Nucleus accumbens (tissue), 56 donors: ENCODE results near the gene JDP2.
A peak's percentile ranks its signal among the peaks of the same experiment; 100 is the strongest.

Experiments
- DNase-seq, 56 donors: peaks; one replicate each; lab custom pipeline; 2025; lab: John Stamatoyannopoulos, UW

JDP2 gene

GRCh38 chr14:75434138-75434889, 6.5 kb downstream of the JDP2 start:
- no peak for DNase-seq

DNA sequence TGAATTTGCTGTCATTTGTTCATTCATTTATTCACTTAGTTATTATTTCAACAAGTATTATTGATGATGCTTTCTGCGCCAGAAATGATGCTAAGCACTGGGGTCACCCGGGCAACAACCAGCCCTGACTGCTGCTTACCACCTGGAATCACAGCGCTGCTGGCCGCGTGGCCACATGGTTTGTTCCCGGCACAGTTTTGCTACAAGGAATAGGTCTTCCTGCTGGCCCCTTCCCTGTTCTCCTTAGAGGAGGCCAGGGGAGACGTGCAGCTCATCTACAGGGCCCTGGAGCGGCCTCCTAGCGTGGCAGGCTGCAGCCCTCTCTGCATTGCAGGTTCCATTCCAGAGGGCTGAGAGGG, 7.0 kb downstream of the JDP2 start:
- DNase-seq, result no peak

DNA sequence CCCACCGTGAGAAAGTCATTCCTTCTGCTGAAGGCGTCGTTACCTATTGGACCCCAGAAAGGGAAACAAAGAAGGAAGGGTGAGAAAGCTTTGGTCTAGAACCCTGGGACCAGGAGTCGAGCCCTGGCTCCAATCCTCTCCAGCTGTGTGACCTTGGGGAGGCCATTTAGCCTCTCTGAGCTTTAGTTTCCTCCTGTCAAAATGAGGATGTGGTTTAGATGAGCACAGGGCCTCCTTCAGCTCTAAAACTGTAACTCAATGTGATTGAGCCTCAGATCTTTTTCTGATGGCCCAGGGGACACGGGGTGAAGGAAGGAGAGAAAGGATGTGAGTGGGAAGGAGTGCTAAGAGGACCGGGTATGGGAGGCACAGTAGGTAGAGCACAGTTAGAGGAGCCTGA, 7.7 kb downstream of the JDP2 start:
- DNase-seq, result no peak

DNA sequence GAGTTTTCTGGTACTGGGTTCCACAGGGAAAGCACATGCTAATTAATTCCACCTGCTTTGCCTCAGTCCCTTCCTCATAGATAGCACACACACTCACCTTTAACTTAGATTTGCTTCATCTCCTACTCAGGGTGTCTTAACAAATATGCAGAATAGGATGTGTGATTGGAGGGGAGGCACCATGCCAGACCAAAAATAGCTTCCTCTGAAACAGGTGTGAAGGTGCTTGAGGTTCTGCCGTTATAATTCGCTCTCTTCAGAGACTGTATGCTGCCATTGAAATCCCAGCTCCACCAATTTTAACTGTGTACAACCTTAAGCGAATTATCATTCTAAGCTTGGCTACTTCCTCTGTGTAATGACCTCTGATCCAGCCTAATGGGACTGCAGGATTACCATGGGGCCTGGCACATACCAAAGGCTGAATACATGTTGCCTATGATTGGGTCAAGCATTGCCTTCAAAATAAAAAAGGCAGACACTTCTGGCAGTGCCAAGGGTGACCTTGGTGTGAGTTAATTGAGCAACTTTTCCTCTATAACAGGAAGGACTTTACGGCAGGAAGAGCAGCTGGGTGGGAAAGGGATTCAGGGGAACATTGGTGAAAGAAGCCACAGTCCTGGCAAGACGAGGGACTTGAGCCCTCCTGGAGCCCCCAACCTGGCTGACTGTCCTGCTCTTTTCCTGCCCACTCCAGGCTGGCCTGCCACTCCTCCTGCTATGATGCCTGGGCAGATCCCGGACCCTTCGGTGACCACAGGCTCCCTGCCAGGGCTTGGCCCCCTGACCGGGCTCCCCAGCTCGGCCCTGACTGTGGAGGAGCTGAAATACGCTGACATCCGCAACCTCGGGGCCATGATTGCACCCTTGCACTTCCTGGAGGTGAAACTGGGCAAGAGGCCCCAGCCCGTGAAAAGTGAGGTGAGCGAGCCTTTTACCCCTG, 9.7 kb downstream of the JDP2 start:
- peak in 5 of 56 donors; percentile 14 to 27 (median 17) for DNase-seq

GRCh38 chr14:75438486-75439080, 10.8 kb downstream of the JDP2 start:
- peak in 7 of 56 donors; percentile 14 to 51 (median 27) for DNase-seq

DNA sequence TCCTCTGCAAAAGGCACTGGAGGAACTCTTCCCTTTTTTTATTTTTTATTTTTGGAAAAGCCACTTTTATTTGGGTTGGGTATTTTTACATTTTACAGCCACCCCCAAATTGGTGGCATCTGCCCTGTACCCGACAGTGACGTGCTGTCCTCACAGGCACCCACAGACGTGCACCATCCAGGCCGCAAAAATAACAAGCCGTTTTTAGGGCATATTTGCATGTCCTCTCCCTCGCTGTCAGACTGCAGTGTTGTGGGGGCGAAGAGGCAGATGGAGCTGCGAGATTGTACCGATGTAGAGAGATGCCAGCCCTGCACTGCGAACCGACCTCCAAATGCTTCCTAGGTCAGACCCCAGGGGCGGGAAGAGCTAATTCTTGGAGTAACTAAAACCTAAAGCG, 12.2 kb downstream of the JDP2 start:
- DNase-seq, result peak in 2 of 56 donors; percentile 31 to 34

- peak in 8 of 56 donors; percentile 11 to 39 (median 28) for DNase-seq
These were observed 13.1 kb downstream of the JDP2 start for GRCh38 chr14:75440733-75441477.

DNA sequence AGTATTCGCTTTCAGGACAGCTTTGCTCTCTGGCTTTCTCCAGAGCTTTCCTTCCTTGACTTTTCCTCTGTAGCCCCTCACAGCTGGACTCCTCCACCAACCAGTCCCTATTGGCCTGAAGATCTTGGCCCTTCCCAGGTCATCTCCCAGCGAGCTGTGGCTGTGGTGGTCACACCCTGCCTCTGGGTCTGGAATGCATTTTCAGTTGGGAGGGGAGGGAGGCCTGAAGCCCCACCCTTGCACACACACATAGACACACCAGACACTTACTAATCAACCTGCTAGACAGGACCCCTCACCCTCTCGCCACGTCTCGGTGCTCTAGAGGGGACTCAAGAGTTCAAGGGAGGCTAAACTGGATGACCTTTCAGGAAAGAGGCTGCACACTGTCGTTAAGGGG, 13.9 kb downstream of the JDP2 start:
- DNase-seq, result no peak

DNA sequence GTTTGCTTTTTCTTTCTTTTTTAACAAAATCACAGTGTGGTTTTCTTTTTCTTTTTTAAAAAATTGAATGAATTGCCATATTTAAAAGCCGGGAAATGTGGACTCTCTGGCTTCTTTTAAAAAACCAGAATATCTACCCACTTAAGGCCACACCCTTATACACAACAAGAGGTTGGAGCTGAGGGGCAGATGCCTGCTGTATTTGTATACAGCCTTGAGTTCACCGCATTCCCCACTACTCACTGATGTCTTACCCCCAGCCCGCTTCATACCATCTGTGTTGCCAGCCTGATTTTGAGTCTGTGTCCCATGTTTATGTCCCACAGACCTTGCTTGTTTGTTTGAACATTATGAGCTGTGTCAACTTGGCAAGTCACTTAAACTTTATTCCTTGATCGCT, 14.3 kb downstream of the JDP2 start:
- no peak for DNase-seq

- DNase-seq, result no peak
These were observed 14.8 kb downstream of the JDP2 start for GRCh38 chr14:75442642-75443041.

DNA sequence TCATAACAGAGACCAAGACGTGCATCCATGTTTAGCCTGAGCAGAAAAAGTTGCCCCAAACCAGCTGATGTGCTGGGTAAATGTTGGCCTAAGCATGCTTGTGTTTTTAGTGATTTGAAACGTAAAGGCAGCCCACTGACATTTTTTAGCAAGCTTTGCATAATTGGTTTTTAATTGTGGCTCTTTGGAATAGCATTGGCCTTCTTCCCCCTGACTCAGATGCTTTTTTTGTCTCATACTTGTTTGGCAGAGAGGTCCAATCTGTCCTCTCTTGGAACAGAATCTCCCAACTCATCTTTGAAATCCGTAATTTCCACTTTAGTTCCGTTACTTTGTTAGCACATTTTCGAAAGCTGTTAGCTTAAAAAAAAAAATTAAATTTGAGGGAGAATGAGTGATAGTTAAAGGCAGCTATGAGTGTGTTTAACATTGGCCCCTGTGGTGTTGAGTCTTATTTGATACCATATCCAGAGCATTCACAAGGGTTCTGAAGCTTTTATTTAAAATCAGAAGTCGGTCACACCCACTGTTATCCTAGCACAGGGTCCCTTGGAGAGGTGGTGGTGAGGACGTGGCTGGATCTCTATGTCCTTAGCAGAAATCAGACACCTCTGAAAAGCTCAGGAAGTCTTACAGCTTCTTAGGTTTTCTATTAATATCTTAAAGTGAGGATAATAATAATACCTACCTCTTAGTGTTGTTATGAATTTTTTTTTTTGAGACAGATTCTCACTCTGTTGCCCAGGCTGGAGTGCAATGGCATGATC, 15.6 kb downstream of the JDP2 start:
- no peak for DNase-seq

- no peak for DNase-seq
These were observed 17.4 kb downstream of the JDP2 start for GRCh38 chr14:75445236-75445635.

- DNase-seq, result no peak
These were observed 18.1 kb downstream of the JDP2 start for GRCh38 chr14:75445963-75446362.

DNA sequence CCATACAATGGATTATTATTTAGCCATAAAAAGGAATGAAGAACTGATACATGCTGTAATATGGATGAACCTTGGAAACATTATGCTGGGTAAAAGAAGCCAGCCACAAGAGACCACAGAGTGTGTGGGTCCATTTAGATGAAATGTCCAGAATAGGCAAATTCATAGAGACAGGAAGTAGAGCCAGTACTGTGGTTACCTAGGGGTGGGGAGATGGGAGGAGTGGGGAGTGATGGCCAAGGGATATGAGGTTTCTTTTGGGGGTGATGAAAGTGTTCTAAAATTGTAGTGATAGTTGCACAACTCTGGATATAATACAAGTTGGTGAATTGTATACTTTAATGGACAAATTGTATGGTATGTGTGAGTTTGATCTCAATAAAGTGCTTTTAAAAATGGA, 18.6 kb downstream of the JDP2 start:
- DNase-seq, result no peak

DNA sequence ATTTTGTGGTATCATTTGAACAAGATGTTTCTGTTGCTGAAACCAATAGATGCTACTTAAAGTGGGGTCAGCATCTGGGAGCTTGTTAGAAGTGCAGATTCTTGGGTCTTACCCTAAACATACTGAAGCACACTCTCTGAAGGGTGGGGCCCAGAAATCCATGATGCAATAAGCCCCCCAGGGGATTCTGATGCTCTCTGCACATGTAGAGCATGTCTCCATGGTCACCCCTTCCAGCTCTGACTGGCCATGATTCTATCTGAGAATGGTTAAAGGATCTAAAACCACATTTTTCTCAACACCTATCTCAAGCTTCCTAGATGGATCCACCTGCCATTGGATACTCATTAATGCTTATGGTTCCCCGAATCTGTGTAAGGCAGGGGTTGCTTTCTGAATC, 20.4 kb downstream of the JDP2 start:
- DNase-seq, result no peak

DNA sequence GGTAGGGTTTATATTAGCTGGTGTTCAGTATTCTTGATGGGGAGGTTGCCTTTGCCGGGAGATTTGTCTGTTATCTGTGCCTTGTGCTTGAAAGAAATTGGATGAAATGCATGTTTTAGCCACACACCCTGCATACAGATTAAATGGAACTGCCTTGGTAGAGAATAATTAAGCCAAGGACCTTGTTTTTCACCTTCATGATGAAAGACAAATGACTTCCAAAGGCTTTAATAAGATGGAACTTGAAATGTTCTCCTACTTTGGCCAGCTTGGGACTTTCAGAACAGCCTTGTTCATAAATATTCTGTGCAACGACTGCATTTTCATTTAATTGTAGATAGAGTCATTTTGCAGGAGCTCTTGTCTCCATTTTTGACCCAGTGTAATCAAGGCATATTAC, 21.2 kb downstream of the JDP2 start:
- no peak for DNase-seq

- peak in 1 of 56 donors; percentile 16 for DNase-seq
These were observed 21.9 kb downstream of the JDP2 start for GRCh38 chr14:75449696-75450095.

- DNase-seq, result peak in 11 of 56 donors; percentile 7 to 40 (median 19)
These were observed 22.8 kb downstream of the JDP2 start for GRCh38 chr14:75450381-75451276.

- DNase-seq, result no peak
These were observed 24.5 kb downstream of the JDP2 start for GRCh38 chr14:75452324-75452723.
